Activated B cell treated with CpG ODN at 0.5 μM for 24 hours (primary cell): Measurements from ENCODE around the gene MXRA7. TPM values are rescaled to one million over a fixed set of nuclear protein-coding genes. Genes with fewer than 3 reads are reported as not detected.
"Not testable (repeated sequence)": the region's sequence is repeated elsewhere in the genome, so short reads cannot be mapped to it uniquely, and the experiment has no call there.

ENCODE experiments used
- ATAC-seq: fragments of 200-7000 bp; cut with Tn5 transposase; one replicate; pipeline ENCODE4 v1.10.0; 2021; ENCODE audit warnings: low read depth, mild to moderate bottlenecking, moderate library complexity
- CTCF ChIA-PET: fragments of 350-600 bp; sonication (Branson Sonifier 250); formaldehyde crosslinking; loops from one replicate; lab custom pipeline; 2021; ENCODE audit warnings: antibody characterized with exemption; lab: Charles Lee
- POLR2A ChIA-PET: fragments of 350-600 bp; sonication (Branson Sonifier 250); formaldehyde crosslinking; loops from one replicate; lab custom pipeline; 2021; ENCODE audit warnings: antibody characterized with exemption; lab: Charles Lee
- DNase-seq: peaks from one replicate; pipeline ENCODE4 v3.0.0; 2022
- H3K27ac Mint-ChIP-seq: one replicate; pipeline ENCODE4 v1.8.0; 2020; ENCODE audit warnings: mixed read lengths
- H3K27me3 Mint-ChIP-seq: one replicate; pipeline ENCODE4 v1.8.0; 2021; ENCODE audit warnings: mixed read lengths
- H3K36me3 Mint-ChIP-seq: one replicate; pipeline ENCODE4 v1.8.0; 2021; ENCODE audit warnings: low read depth, mixed read lengths
- H3K4me1 Mint-ChIP-seq: one replicate; pipeline ENCODE4 v1.8.0; 2021; ENCODE audit warnings: mixed read lengths
- H3K4me3 Mint-ChIP-seq: one replicate; pipeline ENCODE4 v1.8.0; 2020; ENCODE audit warnings: mild to moderate bottlenecking, mixed read lengths
- H3K9me3 Mint-ChIP-seq: one replicate; pipeline ENCODE4 v1.8.0; 2020; ENCODE audit warnings: mixed read lengths
- intact Hi-C: fragments of 100-400 bp; cut with micrococcal nuclease; formaldehyde crosslinking; loops from one replicate; pipeline ENCODE4 v1.15.1; 2024
- total RNA-seq: library from RNA; stranded (reverse); gene quantifications from 2 replicates; pipeline ENCODE4 v1.2.3, GENCODE V29; 2022
- TF ChIP-seq, protein P1 (sequence below): fragments of 200-600 bp; IDR thresholded peaks from one replicate; pipeline ENCODE4 v1.8.0; 2022; ENCODE audit warnings: antibody characterized with exemption, mild to moderate bottlenecking

The MXRA7 gene
- total RNA-seq, 1 donor from 2014 or later, result 13.5 TPM

DNA sequence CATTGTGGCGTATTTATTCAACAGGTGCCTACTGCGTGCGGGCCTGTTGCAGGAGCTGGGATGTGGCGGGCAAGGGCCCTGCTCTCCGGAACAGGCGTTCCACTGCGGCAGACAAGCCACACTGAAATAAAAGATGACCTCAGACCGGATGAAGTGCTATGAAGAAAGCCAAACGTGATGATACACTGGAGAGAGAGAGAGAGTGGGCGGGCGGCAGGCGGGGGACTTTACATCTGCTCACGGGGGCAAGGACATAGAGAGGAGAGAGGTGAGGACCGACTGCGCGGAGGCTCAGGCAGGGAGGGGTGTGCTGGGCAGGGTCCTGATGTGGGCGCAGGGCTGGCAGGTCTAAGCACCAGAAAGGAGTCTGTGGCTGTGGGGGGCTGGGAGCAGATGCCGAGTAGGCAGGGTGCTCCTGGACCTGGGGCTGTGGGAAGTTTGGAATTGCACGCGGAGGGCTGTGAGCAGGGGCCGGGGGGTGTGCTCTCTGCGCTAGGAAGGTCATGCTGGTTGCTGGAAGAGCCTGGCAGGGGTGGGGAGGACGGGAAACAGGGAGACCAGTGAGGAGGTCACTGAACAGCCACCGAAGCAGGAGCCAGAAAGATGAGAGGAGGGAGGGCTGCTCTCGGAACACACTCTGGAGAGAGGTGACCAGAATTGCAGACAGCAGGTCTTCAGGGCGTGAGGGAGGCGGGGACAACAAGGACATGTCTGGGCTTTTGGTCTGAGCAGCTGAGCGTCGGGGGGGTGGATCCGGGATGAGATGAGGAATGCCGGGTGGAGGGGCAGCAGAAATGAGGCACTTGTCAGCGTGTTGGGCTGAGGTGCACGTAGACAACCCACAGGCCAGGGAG, 9.9 kb downstream of the MXRA7 start:
- TF ChIP-seq, protein P1, sequence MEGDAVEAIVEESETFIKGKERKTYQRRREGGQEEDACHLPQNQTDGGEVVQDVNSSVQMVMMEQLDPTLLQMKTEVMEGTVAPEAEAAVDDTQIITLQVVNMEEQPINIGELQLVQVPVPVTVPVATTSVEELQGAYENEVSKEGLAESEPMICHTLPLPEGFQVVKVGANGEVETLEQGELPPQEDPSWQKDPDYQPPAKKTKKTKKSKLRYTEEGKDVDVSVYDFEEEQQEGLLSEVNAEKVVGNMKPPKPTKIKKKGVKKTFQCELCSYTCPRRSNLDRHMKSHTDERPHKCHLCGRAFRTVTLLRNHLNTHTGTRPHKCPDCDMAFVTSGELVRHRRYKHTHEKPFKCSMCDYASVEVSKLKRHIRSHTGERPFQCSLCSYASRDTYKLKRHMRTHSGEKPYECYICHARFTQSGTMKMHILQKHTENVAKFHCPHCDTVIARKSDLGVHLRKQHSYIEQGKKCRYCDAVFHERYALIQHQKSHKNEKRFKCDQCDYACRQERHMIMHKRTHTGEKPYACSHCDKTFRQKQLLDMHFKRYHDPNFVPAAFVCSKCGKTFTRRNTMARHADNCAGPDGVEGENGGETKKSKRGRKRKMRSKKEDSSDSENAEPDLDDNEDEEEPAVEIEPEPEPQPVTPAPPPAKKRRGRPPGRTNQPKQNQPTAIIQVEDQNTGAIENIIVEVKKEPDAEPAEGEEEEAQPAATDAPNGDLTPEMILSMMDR, result no peak
- no peak overlapping the region for H3K4me3 Mint-ChIP-seq
- no peaks in the 10 kb centered on the region for H3K36me3 Mint-ChIP-seq
- ATAC-seq (no peak), DNase-seq (no peak)
- no peak overlapping the region for H3K27ac Mint-ChIP-seq
- intact Hi-C loops, result no loop called here
- H3K4me1 Mint-ChIP-seq, result peaks cover 17% of the 10 kb centered on the region
- H3K9me3 Mint-ChIP-seq, result no peaks in the 10 kb centered on the region
- ChIA-PET CTCF (no interaction called here), POLR2A (no interaction called here)
- no peaks in the 10 kb centered on the region for H3K27me3 Mint-ChIP-seq

DNA sequence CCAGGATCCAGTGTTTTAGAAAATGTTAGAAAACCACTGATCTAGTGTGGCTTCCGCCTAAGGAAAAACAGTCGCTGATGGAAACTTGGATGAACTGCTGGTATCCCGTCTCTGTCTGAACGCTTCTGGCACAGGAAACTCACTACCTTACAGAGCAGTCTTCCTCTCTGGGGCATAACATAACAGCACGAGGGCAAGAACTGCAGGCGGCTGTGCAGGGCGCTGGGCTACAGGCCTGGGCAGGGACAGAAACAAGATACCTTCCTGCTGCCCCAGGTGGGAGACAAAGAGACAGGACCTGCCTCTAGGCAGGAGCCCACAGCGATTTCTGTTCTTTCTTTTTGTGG, 10.5 kb downstream of the MXRA7 start:
- ATAC-seq, result no peak

DNA sequence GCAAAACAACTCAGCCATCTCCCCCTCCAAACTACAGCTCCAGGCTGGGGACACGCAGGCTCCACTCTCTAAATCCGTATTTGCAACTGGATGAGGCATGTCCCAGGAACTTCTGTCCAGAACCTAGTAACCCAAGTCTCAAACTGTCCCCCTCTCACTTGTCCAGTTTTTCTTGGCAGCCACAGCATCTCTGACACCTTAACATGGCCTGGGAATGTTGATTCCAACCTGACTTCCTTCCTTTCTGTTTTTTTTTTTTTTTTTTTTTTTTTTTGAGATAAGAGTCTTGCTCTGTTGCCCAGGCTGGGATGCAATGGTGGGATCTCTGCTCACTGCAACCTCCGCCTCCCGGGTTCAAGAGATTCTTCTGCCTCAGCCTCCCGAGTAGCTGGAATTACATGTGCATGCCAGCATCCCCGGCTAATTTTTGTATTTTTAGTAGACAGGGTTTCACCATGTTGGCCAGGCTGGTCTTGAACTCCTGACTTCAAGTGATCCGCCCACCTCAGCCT, 12.2 kb downstream of the MXRA7 start:
- CTCF ChIA-PET, ATAC-seq, POLR2A ChIA-PET, H3K9me3 Mint-ChIP-seq, H3K36me3 Mint-ChIP-seq, intact Hi-C loops, H3K27me3 Mint-ChIP-seq, H3K4me3 Mint-ChIP-seq, DNase-seq, H3K27ac Mint-ChIP-seq: not testable (repeated sequence)
- peaks cover 21% of the 10 kb centered on the region for H3K4me1 Mint-ChIP-seq

More for the DNA sequence above, 10.5 kb downstream of the MXRA7 start:
- intact Hi-C loops, result no loop called here
- no peak for DNase-seq
- Mint-ChIP-seq H3K27ac (no peak overlapping the region), H3K36me3 (no peaks in the 10 kb centered on the region), H3K4me1 (peaks cover 21% of the 10 kb centered on the region), H3K4me3 (no peak overlapping the region), H3K9me3 (no peaks in the 10 kb centered on the region), H3K27me3 (no peaks in the 10 kb centered on the region)
- POLR2A ChIA-PET, result no interaction called here
- TF ChIP-seq, protein P1, result no peak
- CTCF ChIA-PET, result no interaction called here

DNA sequence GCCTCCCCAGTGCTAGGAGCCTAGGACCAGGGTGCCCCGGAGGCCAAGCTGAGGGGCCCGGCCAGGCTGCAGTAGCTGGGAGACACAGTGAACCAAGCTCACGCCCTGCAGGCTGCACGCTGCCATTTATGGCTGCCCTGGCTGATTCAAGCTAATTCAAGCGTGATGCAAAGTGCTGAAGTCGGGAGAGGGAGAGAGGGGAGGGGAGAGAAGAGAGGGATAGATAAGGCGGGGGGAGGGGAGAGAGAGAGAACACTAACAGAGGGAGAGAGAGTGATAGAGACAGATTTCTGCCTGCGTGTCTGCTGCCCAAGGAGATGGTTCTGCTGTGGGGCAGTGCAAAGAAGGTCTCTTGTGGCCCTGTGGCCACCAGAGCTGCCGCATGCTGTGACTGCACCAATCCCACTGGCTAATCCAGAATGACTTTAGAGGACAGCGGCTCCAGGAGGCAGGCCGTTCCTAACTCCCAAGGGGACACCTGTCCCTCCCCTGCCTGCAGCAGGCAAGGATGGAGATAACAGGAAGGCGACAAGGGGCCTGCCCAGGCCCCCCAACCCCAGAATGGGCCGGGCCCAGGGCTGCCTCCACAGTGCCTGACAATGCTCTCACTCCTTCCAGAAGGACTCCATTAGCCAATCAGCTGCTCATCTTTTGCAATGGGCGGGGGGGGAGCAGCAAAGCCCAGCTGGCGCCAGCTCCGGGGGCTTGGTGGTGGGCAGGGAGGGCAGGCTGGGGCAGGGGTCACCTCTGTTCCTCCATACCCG, 12.9 kb downstream of the MXRA7 start:
- POLR2A ChIA-PET, result interaction anchor here (0.6 kb wide), 2 partner anchors 91 to 170 kb away, joined by 5 to 12 read pairs; no protein-coding TSS in a partner anchor
- no peak for ATAC-seq
- intact Hi-C loops, result no loop called here
- Mint-ChIP-seq H3K36me3 (no peaks in the 10 kb centered on the region), H3K27ac (no peak overlapping the region), H3K4me1 (peaks cover 21% of the 10 kb centered on the region), H3K27me3 (no peaks in the 10 kb centered on the region), H3K4me3 (no peak overlapping the region), H3K9me3 (no peaks in the 10 kb centered on the region)
- DNase-seq, result no peak
- TF ChIP-seq, protein P1, result no peak
- CTCF ChIA-PET, result no interaction called here

DNA sequence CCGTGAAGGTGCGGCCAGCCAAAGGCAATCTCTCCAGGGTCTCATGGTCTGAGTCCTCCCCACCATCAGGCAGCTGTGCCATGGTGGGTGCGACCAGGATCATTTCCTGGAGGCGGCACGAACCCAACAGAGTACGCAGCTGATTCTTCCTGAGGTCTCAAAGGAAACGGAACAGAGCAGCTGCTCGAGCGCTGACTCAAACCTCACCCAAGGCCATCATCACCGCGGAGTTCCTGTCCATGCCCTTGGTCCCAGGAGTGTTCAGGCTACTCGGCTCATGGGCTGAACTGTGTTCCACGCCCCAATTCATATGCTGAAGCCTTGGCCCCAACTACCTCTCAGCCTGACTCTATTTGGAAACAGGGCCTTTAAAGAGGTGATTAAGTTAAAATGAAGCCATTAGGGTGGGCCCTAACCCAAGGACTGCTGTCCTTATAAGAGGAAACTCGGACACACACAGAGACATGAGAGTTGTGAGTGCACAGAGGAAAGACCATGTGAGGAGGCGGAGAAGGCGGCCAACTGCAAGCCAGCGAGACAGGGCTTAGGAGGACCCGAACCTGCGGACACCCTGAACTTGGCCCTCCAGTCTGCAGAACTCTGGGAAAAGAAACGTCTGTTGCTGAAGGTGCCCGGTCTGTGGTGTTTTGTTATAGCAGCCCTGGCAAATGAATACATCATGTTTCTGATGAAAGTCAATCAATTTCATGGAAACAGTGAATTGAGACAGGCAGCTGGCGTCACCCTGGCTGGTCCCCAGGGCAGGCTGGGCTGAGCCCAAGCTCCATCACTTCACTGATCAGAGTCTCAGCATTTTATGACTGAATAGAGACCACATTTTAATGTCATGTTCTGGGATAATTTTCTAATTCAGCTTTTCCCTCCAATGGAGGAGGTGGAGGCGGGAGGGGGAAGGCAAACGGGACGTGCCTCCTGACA, 13.7 kb downstream of the MXRA7 start:
- DNase-seq (peak; percentile 27), ATAC-seq (peak; percentile 94)
- Mint-ChIP-seq H3K4me3 (no peak overlapping the region), H3K36me3 (no peaks in the 10 kb centered on the region), H3K27me3 (no peaks in the 10 kb centered on the region), H3K27ac (peak overlapping the region; percentile 53), H3K4me1 (peaks cover 21% of the 10 kb centered on the region), H3K9me3 (no peaks in the 10 kb centered on the region)
- CTCF ChIA-PET, result interaction anchor here (1.0 to 1.5 kb wide), 2 partner anchors 17 to 140 kb away, joined by 3 to 4 read pairs; no protein-coding TSS in a partner anchor
- TF ChIP-seq, protein P1, result no peak
- POLR2A ChIA-PET, result interaction anchor here (0.6 to 1.7 kb wide), 6 partner anchors 25 to 169 kb away, joined by 3 to 12 read pairs (median 4); partner anchors contain the start of genes JMJD6, METTL23 and MFSD11
- intact Hi-C loops, result no loop called here
